ENCODE results near the gene MAP6.
A peak's percentile ranks its signal among the peaks of the same experiment; 100 is the strongest.

MAP6 gene

GRCh38 chr11:75568616-75569219 is 100.1 kb downstream of the MAP6 start:
- DNase-seq (ENCODE audit: low read depth in 3 of 3) = no peak

- no peak for DNase-seq (ENCODE audit: low read depth in 3 of 3)
Measured at GRCh38 chr11:75567971-75568370, 100.9 kb downstream of the MAP6 start.

- DNase-seq (ENCODE audit: low read depth in 3 of 3) = no peak
Measured at GRCh38 chr11:75566763-75567279, 102.0 kb downstream of the MAP6 start.

- no peak for DNase-seq (ENCODE audit: low read depth in 3 of 3)
Measured at GRCh38 chr11:75565916-75566762, 102.7 kb downstream of the MAP6 start.

GRCh38 chr11:75565221-75565814 is 103.5 kb downstream of the MAP6 start:
- no peak for DNase-seq (ENCODE audit: low read depth in 3 of 3)

- no peak for DNase-seq (ENCODE audit: low read depth in 3 of 3)
Measured at GRCh38 chr11:75563978-75564552, 104.8 kb downstream of the MAP6 start.

GRCh38 chr11:75563501-75563977 is 105.3 kb downstream of the MAP6 start:
- no peak for DNase-seq (ENCODE audit: low read depth in 3 of 3)

- no peak for DNase-seq (ENCODE audit: low read depth in 3 of 3)
Measured at GRCh38 chr11:75562836-75563484, 105.9 kb downstream of the MAP6 start.

GRCh38 chr11:75562048-75562835 is 106.6 kb downstream of the MAP6 start, which contains the start of gene SERPINH1:
Gene SERPINH1, plus strand, starts transcription at chr11:75562253. Its CDS starts 4,097 bp downstream, at chr11:75566350.
- DNase-seq (ENCODE audit: low read depth in 3 of 3) = peak; percentile 66 to 70 (median 67)

GRCh38 chr11:75561426-75562047 is 107.3 kb downstream of the MAP6 start:
- no peak for DNase-seq (ENCODE audit: low read depth in 3 of 3)

GRCh38 chr11:75560644-75561043 is 108.2 kb downstream of the MAP6 start:
- DNase-seq (ENCODE audit: low read depth in 3 of 3) = no peak

GRCh38 chr11:75558939-75559843 is 109.6 kb downstream of the MAP6 start:
- DNase-seq (ENCODE audit: low read depth in 3 of 3) = no peak

GRCh38 chr11:75557666-75558494 is 111.0 kb downstream of the MAP6 start:
- DNase-seq (ENCODE audit: low read depth in 3 of 3) = no peak

GRCh38 chr11:75556275-75556674 is 112.6 kb downstream of the MAP6 start:
- DNase-seq (ENCODE audit: low read depth in 3 of 3) = no peak

- no peak for DNase-seq (ENCODE audit: low read depth in 3 of 3)
Measured at GRCh38 chr11:75555079-75555811, 113.6 kb downstream of the MAP6 start.

GRCh38 chr11:75554258-75555022 is 114.4 kb downstream of the MAP6 start:
- DNase-seq (ENCODE audit: low read depth in 3 of 3) = no peak

GRCh38 chr11:75553889-75554257 is 115.0 kb downstream of the MAP6 start:
- DNase-seq (ENCODE audit: low read depth in 3 of 3) = no peak
